Smooth muscle cell of the brain vasculature (primary cell): ENCODE data around the gene CHN1.

Source experiments
- DNase-seq: peaks from one replicate; pipeline ENCODE4 v3.0.0-alpha.2; 2012; ENCODE audit warnings: low read depth, low spot score

CHN1 gene

DNA sequence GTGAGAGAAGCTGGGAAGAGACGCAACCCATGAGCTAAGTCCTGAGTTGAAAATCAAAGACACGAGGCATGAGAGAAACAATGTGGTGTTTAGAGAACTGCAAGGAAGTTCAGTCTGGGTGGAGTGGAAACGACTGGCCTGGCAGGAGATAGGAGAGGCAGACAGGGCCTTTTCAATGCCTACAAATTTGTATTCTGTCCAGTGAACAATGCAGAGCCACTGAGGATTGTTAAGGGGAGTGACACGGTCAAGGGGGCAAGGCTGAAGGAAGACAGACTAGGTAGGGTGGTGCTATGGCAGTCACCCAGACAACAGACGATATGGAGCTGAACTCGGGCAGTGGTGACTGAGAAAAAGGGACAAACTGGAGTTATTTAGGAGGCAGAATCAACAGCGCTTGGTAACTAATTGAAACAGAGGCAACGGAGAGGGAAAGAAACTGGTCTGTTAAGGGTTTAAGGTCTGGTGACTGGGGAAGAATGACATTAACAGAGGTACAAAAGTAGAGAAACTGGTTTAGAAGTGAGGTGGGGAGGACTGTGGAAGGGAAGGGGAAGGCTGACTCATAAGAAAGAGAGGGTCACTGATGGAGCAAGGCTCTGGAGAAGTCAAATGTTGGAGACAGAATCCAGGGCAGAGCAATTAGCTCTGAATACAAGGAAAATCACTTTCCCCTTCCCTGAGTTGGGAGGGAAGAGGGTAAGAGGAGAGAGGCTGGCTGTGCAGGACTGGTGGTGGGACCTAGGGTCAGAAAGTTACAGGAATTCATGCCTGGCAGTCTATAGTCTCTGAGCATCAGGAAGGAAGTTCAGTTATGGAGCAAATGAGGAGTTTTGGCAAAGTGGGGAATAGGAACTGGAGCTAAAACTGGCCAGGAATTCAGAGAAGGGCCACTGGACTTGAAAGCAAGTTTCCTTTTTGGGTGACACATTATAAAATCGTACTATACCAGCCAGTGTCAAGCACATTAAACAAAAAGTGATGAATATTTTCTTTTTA is 177.5 kb downstream of the CHN1 start:
- no peak for DNase-seq

DNA sequence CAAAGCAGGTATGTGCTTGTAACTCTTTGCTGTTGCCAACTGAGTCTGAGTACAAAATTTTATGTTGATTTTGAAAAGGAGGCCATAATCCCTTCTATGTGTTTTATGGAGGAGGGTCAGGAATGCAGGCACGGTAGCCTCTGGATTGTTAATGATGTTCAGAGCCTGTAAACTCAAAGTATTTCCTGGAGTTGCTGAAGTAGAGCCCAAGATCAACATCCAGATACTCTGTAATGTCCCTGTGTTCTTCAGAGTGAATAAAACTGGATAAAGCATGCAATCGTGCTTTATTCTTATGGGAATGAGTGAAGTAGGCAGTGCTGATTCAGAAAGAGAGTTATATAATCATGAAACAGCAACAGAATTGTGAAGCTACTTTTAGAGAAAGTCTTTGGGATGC is 179.1 kb downstream of the CHN1 start:
- no peak for DNase-seq

DNA sequence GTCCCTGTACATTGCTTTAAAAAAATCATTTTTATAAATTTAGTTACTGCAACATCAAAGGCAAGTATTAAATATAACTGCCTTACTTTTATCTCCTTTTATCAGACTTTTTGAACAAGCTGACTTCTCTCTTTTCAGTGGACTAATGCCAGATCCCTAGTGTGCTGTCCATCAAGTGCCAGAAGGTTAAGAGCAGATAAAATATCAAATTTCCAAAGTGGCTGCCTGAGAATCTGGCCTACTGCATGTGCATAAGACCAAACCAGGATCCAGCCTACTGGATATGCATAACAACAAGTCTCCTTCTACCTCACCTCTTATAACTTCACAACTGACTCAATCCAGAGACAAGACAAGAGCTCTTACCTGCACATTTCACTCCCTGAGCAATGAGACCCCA is 181.1 kb downstream of the CHN1 start:
- DNase-seq = no peak

DNA sequence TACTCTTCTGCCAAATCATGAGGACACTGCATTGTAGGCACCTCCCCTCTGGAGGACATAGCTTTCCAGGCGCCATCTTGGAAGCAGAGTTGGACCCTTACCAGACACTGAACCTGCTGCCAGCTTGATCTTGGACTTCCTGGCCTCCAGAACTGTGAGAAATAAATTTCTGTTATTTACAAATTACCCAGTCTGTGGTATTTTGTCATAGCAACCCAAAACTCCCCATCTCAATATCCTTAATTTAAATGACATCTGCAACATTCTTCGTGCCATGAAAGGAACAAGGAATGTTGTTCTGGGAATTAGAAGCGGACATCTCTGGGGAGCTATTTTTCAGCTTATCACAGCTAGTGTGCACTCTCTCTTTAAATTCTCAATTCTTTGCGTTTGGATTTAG is 183.6 kb downstream of the CHN1 start:
- DNase-seq = no peak

DNA sequence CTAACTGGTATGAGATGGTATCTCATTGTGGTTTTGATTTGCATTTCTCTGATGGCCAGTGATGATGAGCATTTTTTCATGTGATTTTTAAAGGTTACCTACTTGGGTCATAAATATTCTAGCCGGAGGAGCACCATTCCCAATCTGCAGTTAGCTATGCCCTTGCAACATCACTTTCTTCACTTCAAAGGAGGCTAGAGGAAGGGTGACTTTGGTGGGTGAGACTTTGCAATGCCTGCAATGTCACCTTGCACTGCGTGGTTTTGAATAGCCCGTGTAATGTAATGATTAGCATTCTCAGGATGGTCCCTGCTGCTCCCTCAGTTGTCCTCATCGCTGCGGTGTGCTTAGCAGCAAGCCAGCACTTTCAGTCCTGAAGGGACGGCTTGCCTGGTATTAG is 184.8 kb downstream of the CHN1 start:
- no peak for DNase-seq

DNA sequence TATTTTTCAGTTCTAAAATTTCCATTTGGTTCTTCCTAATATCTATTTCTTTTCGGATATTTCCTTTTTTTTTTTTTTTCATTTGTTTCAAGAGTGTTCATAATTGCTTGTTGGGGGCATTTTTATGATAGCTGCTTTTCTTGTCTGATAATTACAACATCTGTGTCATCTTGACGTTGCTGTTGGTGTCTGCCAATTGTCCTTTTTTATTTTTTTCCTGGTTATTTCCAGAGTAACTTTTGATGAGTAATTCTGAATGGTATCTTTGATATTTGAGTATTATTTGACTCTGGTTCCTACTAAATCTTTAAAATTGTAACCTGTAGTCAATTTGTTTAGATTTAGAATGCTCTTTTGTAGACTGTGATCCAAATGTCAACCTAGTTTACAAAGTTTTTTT is 189.7 kb downstream of the CHN1 start:
- no peak for DNase-seq

DNA sequence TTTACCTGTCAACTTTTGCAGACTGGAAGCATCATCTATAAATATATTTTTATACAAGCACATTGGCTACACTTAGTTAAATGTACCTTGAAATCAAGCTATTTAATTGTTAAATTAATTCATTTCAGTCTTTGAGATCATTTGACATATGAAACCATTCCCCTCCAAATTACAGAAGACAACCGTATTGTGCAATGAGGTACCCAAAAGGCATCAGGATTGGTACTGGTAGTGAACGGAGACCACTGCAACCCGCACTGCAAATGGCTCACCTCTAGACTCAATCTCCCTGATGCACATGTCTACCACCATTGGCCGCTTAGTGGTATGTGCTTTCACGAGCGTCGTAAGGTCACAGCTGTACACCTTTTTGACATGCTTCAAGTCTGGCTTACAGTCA is 193.1 kb downstream of the CHN1 start:
- DNase-seq = no peak

DNA sequence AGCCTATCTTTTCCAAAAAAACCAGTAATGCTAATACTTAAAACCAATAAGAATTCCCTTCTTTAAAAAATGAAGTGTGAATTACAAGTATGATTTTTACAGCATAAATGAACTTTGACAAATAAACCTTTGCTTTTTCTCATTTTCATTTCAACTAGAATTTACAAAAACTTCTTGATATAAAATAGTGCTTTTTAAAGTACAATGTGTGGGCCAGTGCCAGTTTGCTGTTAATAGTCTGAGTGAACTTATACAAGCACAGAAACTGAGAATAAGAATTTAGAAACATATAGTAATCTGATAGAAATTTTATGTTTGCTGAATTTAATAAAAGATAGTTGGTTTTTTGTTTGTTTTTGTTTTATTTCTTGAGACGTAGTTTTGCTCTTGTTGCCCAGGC is 197.2 kb downstream of the CHN1 start:
- DNase-seq = no peak

DNA sequence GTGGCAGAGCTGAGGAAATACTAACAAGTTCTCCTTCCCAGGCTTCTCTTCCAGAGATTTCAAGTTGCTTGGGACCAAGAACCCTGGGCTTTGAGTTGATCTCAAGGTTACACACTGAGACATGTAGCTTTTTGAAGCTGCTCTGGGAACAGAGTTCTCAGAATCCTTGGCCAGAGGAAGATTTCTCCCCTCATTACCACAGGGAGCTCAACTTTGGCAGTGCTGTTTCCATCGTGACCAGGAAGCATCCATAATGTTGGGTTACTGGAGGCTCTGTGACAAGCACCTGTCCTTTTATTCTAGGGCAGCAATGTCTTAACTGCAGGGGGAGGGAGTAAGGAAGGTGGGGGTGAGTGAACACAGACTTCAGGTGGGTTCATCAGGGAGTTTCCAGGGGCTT is 199.4 kb downstream of the CHN1 start:
- DNase-seq = no peak

DNA sequence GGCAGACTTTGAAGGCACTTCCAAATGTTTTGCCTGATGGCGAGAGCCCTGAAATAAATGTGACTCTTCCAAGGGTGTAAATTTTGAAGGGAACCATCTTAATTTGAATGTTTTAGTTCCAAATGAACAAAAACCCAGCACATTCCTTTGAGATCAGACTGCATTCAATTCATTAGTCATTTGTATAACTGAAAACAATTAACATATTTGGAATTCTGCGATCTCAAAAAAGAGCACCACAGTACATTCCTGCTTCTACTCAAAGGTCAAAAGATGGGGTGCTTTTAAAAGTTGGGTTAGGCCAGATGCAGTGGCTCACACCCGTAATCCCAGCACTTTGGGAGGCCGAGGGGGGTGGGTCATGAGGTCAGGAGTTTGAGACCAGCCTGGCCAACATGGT is 202.7 kb downstream of the CHN1 start:
- no peak for DNase-seq

DNA sequence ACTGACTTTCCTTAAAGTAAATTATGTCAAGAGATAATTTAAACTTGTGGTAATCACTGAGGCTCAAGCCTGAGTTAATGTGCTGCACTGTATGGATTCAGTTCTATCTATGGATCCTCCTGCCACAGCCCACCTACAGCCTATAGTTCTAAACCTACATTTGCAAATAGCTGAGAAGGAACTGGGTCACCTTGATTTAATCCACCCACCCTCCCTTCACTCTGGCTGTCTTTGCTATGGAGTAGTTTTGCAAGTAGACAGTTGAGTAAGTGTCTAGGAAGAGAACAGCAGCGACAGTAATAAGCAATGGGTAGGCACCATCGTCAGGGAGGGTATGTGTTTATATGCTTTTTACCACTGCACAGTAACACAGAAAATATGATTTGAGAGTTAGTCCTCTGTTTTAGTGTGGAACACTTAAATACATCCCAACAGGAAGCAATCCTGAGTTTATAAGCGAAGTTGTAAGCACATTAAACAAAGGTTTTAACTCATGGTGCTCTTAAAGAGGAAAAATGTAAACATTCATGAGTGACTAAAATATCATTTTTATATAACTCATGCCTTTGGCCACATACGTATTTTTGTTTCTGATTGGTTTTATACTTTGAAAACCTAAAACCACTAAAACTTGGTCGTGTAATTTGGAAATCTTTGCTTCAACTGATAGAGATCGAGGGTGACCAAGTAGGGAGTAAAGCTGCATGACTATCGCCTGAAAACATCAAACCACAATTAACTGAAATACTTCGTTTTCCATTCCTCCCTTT is 204.6 kb downstream of the CHN1 start:
- DNase-seq = no peak

DNA sequence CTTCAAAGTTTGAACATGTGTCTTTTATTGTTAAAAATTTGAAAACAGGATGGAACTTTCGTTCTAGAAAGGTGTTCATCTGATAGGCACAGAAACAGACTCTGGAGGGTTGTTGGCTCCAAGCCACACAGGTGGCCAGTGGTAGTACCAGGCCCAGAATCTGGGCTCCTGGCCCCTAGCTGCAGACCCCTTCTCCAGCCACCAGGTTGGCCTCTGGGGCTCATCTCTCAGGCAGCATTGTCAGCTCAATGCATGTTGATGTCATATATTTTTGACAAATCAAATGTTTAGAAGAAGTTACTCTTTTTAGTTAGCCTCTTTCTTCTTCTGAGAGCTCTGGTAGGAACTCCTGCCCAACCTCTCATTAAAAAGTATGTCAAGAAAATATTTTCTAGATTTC is 206.4 kb downstream of the CHN1 start:
- no peak for DNase-seq

DNA sequence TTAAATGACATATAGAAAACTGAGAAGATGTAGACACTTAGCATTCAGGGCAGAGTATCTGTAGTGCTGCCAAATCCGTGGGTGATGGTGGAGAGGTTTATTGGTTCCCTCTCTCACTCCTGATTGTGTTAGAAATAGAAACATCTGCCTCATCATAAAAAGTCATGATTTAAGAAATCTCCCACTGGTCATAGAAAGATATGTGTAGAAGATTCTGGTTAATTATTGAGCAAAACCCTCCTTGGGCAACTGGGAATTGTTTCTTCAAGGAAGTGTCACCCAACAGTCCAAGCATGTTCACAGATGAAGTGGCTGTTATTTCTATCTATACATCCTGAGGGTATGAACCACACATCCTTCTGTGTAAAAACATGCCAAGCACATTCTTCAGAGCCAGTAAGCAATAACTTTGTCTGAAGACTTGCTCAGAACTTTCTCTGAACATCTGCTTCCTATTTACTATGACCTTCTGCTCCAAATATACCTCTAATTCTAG is 207.4 kb downstream of the CHN1 start:
- DNase-seq = no peak

DNA sequence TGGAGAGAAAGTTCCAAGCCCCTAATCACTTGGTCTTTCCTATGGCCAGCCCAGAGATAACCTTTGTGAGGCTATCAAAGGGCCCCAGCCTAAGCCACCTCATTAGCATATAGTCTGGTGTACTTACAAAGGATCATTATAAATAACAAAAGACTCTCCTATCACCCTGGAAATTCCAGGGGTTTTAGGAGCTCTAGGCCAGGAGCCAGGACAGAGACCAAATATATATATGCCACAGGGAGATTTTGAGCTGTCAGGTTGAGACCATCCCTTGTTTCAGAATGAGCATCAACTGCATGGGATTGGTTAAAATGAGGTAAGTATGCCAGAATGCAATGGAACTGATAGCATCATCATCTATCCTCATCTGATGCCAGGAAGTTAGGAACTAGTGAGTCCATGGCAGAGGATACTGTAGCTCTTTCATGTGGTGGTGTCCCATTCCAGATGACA is 208.8 kb downstream of the CHN1 start:
- DNase-seq = no peak

DNA sequence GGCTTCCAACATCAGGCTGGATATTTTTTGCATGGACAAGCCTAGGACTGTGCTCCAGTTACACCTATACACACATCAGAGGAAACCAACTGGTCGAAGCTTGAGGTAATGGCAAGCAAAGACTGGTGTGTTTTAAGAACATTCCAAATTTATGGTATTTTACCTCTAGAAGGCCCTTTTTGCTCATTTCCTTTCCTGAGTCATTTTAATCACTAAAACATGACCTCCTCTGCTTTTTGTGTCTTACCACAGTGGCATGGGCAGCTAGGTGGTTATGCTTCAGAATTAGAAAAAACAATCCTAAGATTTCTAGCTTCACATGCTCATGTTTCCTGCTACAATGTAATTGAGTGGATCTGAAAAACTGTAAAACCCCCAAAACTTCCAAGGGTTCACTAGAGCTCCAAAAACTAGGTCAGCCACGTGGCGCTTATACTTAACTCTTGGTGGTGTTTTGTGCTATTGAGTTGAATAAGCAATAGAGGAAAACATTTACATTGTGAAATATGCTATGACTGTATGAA is 210.3 kb downstream of the CHN1 start:
- no peak for DNase-seq

DNA sequence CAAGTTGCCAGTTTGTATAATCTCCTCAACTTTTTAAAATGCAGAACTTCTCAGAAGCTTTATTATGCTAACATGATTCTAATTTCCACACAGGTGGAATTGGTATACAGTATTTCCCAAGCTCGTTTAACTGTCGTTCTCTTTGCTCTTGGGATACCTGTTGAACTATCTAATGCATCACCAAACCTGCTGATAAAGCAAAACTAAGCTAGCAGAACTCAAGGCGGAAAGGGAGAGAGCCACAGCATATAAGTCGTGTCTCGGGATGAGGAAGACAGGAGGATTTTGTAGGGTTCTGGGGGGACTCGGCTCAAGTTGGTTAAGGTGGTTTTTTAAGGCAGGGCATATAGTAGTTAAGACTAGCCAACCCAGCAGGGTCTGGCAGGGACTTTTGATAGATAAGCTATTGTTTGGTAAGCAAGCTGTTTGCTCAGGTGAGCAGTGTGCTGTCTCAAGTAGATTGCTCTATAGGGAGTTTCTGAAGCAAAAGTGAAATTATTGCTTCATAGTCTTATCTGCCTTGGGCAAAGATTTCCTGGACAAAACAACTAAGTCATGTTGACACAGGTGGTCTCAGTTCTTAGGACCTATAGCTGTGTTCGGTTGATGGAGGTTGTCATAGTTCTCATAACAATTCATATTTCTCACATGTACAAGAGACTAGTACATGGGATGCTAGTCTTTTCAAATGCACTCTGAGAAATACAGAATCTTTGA is 212.7 kb downstream of the CHN1 start:
- DNase-seq = no peak

DNA sequence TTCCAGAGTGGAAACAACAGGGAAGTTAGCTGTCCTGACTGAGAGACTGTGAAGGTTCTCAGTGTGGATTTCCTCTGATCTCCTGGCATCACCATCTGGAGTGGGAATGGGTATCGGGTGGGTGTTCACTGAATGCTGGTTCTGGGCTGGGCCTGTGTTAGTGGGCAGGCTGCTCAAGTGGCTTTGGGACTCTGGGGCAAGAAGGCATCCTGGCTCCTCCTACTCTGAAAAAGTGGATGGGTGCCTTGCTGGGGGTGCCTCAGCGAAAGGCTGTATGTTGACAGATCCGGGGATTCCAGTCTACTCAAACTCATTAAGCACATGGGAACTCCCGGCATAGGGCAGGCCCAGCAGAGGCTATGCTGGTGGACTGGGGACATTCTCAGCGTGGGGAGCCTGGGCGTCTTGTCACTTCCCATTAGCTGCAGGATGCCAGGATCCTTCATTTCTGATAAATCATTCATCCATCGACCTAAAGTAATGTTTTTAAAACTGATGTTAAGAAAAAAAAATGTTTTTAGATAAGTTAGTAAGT is 213.4 kb downstream of the CHN1 start:
- DNase-seq = no peak

DNA sequence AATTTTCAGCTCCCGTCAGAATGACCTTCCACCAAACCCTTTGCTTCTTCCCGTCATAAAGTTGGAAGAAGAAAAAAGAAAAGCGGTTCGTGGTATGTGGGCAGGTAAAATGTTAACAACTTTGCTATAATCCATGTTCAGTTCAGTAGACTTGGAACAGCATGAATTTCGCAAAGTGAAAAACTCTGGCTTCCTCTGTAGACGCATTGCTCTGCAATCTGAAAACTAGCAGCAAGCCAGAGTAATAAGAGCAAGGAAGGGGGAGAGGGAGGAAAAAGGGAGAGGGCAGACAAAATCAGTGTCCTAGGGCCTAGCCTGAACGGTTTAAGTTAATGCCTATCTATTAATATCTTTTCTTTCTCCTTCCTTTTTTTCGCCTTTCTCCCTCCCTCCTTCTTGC is 214.2 kb downstream of the CHN1 start:
- DNase-seq = no peak

DNA sequence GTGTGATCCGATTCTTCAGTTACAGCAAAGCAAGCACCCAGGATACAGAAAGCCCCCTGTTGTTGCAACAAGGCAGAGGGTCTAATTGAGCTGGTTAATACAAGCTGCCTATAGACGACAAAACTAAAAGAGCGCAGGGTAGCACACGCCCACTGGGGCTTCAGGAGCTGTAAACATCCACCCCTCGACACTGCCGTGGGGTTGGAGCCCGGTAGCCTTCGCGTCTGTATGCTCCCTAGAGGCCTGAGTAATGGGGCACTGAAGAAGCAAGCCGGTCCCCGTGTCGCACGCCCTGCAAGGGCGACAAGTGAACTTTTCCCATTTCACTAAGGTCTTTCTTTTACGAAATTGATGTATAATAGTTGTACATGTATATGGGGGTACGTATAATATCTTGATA is 216.2 kb downstream of the CHN1 start:
- DNase-seq = no peak

DNA sequence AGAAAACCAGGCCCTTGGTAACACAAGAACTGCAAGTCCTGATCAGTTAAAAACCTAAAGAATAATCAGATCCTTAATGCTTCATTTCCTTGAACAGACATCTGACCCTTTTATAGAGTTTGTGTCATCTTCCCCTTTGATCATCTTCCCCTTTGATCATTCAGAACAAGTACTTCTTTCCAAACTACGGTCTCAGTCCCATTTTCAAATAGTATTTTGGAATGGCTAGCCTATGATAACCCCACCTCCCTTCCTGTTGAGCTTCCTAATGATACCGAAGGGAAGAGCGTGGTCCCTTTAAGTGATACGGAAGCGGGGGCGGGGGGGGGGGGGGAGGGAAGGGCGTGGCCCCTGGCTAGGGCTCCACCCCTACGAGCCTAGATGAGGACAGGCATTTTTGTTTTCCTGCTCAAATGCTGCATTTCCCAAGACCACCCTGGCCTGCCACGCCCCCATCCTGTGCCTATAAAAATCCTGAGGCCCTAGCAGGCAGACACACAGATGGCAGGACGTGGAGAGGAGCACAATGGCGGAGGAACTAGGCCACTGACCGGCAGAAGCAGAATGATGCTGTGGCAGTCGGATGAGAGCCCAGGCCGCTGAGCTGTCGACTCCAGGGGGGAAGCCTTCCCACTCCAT is 216.8 kb downstream of the CHN1 start:
- DNase-seq = no peak
